HG03025 (cell line): ENCODE measurements around the gene CCDC146.
"Not testable (repeated sequence)": the region's sequence is repeated elsewhere in the genome, so short reads cannot be mapped to it uniquely, and the experiment has no call there.

Source experiments
- ATAC-seq: cut with Tn5 transposase; IDR thresholded peaks from one replicate; pipeline ENCODE4 v1.9.1; 2021; ENCODE audit warnings: mild to moderate bottlenecking, moderate library complexity; ENCODE audit not compliant: unreplicated experiment, low FRiP score

Gene CCDC146

GRCh38 chr7:77121860-77122681 is at the start of gene CCDC146:
TSS of gene CCDC146 (plus strand) at chr7:77122615. CDS start at chr7:77167669, 45,054 bp downstream.
- peak; percentile 98 for ATAC-seq

- not testable (repeated sequence) for ATAC-seq
These were observed 47.5 kb upstream of the CCDC146 start for GRCh38 chr7:77074786-77075396.

- ATAC-seq: not testable (repeated sequence)
These were observed 45.4 kb upstream of the CCDC146 start for GRCh38 chr7:77077060-77077459.

- not testable (repeated sequence) for ATAC-seq
These were observed 43.3 kb upstream of the CCDC146 start for GRCh38 chr7:77079112-77079511.

- ATAC-seq: not testable (repeated sequence)
These were observed 42.8 kb upstream of the CCDC146 start for GRCh38 chr7:77079624-77080023.

- ATAC-seq: not testable (repeated sequence)
These were observed 42.2 kb upstream of the CCDC146 start for GRCh38 chr7:77080236-77080635.

- ATAC-seq: not testable (repeated sequence)
These were observed 40.2 kb upstream of the CCDC146 start for GRCh38 chr7:77082192-77082591.

GRCh38 chr7:77092301-77092700 is 30.1 kb upstream of the CCDC146 start:
- not testable (repeated sequence) for ATAC-seq

- ATAC-seq: not testable (repeated sequence)
These were observed 21.9 kb upstream of the CCDC146 start for GRCh38 chr7:77100501-77100900.

GRCh38 chr7:77101187-77101586 is 21.2 kb upstream of the CCDC146 start:
- not testable (repeated sequence) for ATAC-seq

GRCh38 chr7:77102671-77103070 is 19.7 kb upstream of the CCDC146 start:
- not testable (repeated sequence) for ATAC-seq

GRCh38 chr7:77105904-77106303 is 16.5 kb upstream of the CCDC146 start:
- not testable (repeated sequence) for ATAC-seq

GRCh38 chr7:77107659-77108058 is 14.8 kb upstream of the CCDC146 start:
- ATAC-seq: not testable (repeated sequence)

- not testable (repeated sequence) for ATAC-seq
These were observed 14.1 kb upstream of the CCDC146 start for GRCh38 chr7:77108362-77108761.

- ATAC-seq: not testable (repeated sequence)
These were observed 9.6 kb upstream of the CCDC146 start for GRCh38 chr7:77112719-77113306.

GRCh38 chr7:77125486-77125885 is 3.1 kb downstream of the CCDC146 start:
- ATAC-seq: not testable (repeated sequence)

- ATAC-seq: not testable (repeated sequence)
These were observed 4.6 kb downstream of the CCDC146 start for GRCh38 chr7:77127009-77127408.

- ATAC-seq: peak; percentile 73
These were observed 6.4 kb downstream of the CCDC146 start for GRCh38 chr7:77128582-77129410.

GRCh38 chr7:77131781-77132180 is 9.4 kb downstream of the CCDC146 start:
- ATAC-seq: not testable (repeated sequence)

- not testable (repeated sequence) for ATAC-seq
These were observed 16.3 kb downstream of the CCDC146 start for GRCh38 chr7:77138668-77139067.
